IMR-90 (cell line): ENCODE data around the gene ARAP3. TPM values are rescaled to one million over a fixed set of nuclear protein-coding genes. Genes with fewer than 3 reads are reported as not detected.

ENCODE experiments used
- ATAC-seq: fragments of 200-7000 bp; cut with Tn5 transposase; 2 replicates; pipeline ENCODE4 v1.9.1; 2020; ENCODE audit warnings: low read depth, mild to moderate bottlenecking, moderate library complexity
- BruUV-seq: library from RNA; stranded (reverse); fragments of 400-500 nt; replicated peaks from 2 replicates; lab custom pipeline; 2021; lab: Mats Ljungman, UMichigan
- CTCF ChIA-PET: fragments of 300-600 bp; formaldehyde crosslinking; extraction: SDS; loops from one replicate; lab custom pipeline; 2021; ENCODE audit warnings: antibody characterized with exemption; lab: Yijun Ruan, JAX
- POLR2A ChIA-PET: fragments of 300-600 bp; sonication (Branson Sonifier 250); formaldehyde crosslinking; loops from one replicate; lab custom pipeline; 2022; ENCODE audit warnings: antibody characterized with exemption; ENCODE audit not compliant: unreplicated experiment; lab: Charles Lee
- DNase-seq: peaks from one replicate; pipeline ENCODE4 v3.0.0; 2013
- H2AFZ ChIP-seq: replicated peaks from 2 replicates; pipeline ENCODE3; 2013; ENCODE audit warnings: low read length, mild to moderate bottlenecking; ENCODE audit not compliant: poor library complexity
- H2AK5ac ChIP-seq: 2 replicates; pipeline ENCODE4 v1.6.1; 2013; ENCODE audit warnings: low read depth, low read length, inconsistent platforms
- H2AK9ac ChIP-seq: replicated peaks from 2 replicates; pipeline ENCODE3; 2013; ENCODE audit warnings: mild to moderate bottlenecking, low read depth, low read length, moderate library complexity; ENCODE audit not compliant: poor library complexity
- H2BK120ac ChIP-seq: 2 replicates; pipeline ENCODE4 v1.6.1; 2013; ENCODE audit warnings: low read depth, low read length, inconsistent platforms
- H2BK15ac ChIP-seq: 3 replicates; pipeline ENCODE4 v1.6.1; 2013; ENCODE audit warnings: low read depth, low read length, inconsistent platforms
- H2BK20ac ChIP-seq: 2 replicates; pipeline ENCODE4 v1.6.1; 2013; ENCODE audit warnings: low read depth, mild to moderate bottlenecking, inconsistent platforms, low read length, moderate library complexity
- H2BK5ac ChIP-seq: 2 replicates; pipeline ENCODE4 v1.6.1; 2013; ENCODE audit warnings: mild to moderate bottlenecking, low read depth, low read length, inconsistent platforms; ENCODE audit not compliant: poor library complexity, severe bottlenecking
- H3K14ac ChIP-seq: replicated peaks from 2 replicates; pipeline ENCODE4 v1.6.1; 2013; ENCODE audit warnings: low read depth, low read length, inconsistent platforms
- H3K18ac ChIP-seq: 2 replicates; pipeline ENCODE4 v1.6.1; 2013; ENCODE audit warnings: low read depth, low read length, control low read depth
- H3K23ac ChIP-seq: 2 replicates; pipeline ENCODE4 v1.6.1; 2013; ENCODE audit warnings: low read depth, low read length, inconsistent platforms
- H3K27ac ChIP-seq: 2 replicates; pipeline ENCODE4 v1.5.1; 2013; ENCODE audit warnings: mild to moderate bottlenecking, control low read depth, low read length; ENCODE audit not compliant: insufficient read depth
- H3K27me3 ChIP-seq: 2 replicates; pipeline ENCODE4 v1.6.1; 2013; ENCODE audit warnings: low read length; ENCODE audit not compliant: control insufficient read depth, insufficient read depth
- H3K36me3 ChIP-seq: 2 replicates; pipeline ENCODE4 v1.6.1; 2013; ENCODE audit warnings: low read length, mixed read lengths; ENCODE audit not compliant: control insufficient read depth, insufficient read depth
- H3K4ac ChIP-seq: 2 replicates; pipeline ENCODE4 v1.6.1; 2013; ENCODE audit warnings: low read depth, low read length, inconsistent platforms
- H3K4me1 ChIP-seq: 2 replicates; pipeline ENCODE4 v1.6.1; 2013; ENCODE audit warnings: low read length, mixed read lengths; ENCODE audit not compliant: control insufficient read depth, insufficient read depth
- H3K4me2 ChIP-seq: 2 replicates; pipeline ENCODE4 v1.6.1; 2013; ENCODE audit warnings: low read depth, mild to moderate bottlenecking, control low read depth, low read length, moderate library complexity
- H3K4me3 ChIP-seq: 2 replicates; pipeline ENCODE4 v1.5.1; 2013; ENCODE audit warnings: low read depth, mild to moderate bottlenecking, control low read depth, low read length, moderate library complexity; ENCODE audit not compliant: insufficient read depth
- H3K56ac ChIP-seq: 2 replicates; pipeline ENCODE4 v1.6.1; 2013; ENCODE audit warnings: low read length, inconsistent platforms; ENCODE audit not compliant: insufficient read depth; ENCODE audit errors: extremely low read depth
- H3K79me1 ChIP-seq, 2 experiments: 2 replicates each; pipeline ENCODE4 v1.6.1; 2013; ENCODE audit warnings: low read length in 2 of 2, inconsistent platforms in 1 of 2, low read depth in 1 of 2
- H3K9ac ChIP-seq: 2 replicates; pipeline ENCODE4 v1.6.1; 2013; ENCODE audit warnings: low read depth, low read length, control low read depth
- H3K9me1 ChIP-seq: 2 replicates; pipeline ENCODE4 v1.6.1; 2013; ENCODE audit warnings: low read length, inconsistent platforms; ENCODE audit not compliant: insufficient read depth
- H3K9me3 ChIP-seq: 2 replicates; pipeline ENCODE4 v1.6.1; 2013; ENCODE audit warnings: low read length; ENCODE audit not compliant: control insufficient read depth, insufficient read depth
- H4K20me1 ChIP-seq: 2 replicates; pipeline ENCODE4 v1.6.1; 2013; ENCODE audit warnings: low read length, inconsistent platforms; ENCODE audit not compliant: insufficient read depth
- H4K5ac ChIP-seq: 2 replicates; pipeline ENCODE4 v1.6.1; 2013; ENCODE audit warnings: mild to moderate bottlenecking, low read depth, low read length, control low read depth
- H4K8ac ChIP-seq, 2 experiments: 2 replicates each; pipeline ENCODE4 v1.6.1; 2013; ENCODE audit warnings: low read depth in 2 of 2, low read length in 2 of 2, control low read depth in 1 of 2, inconsistent platforms in 1 of 2
- H4K91ac ChIP-seq: 2 replicates; pipeline ENCODE4 v1.6.1; 2013; ENCODE audit warnings: low read depth, low read length, inconsistent platforms; ENCODE audit not compliant: insufficient read depth
- BHLHE40 ChIP-seq: fragments of 150-350 bp; IDR thresholded peaks from 2 replicates; pipeline ENCODE4 v1.6.1; 2016; ENCODE audit warnings: mild to moderate bottlenecking, low read depth, low read length
- CEBPB ChIP-seq: IDR thresholded peaks from 2 replicates; pipeline ENCODE4 v1.6.1; 2012; ENCODE audit warnings: low read depth, low read length, improper control_type of control experiment
- CHD1 ChIP-seq: IDR thresholded peaks from 2 replicates; pipeline ENCODE4 v1.6.1; 2012; ENCODE audit warnings: low read depth, low read length, improper control_type of control experiment
- CTCF ChIP-seq: conservative IDR thresholded peaks from 2 replicates; pipeline ENCODE4 v1.5.1; 2012; ENCODE audit warnings: mild to moderate bottlenecking, low read depth, low read length, improper control_type of control experiment
- ELK1 ChIP-seq: fragments of 150-350 bp; IDR thresholded peaks from 2 replicates; pipeline ENCODE4 v1.6.1; 2016; ENCODE audit warnings: low read depth, mild to moderate bottlenecking, low read length, moderate library complexity, borderline replicate concordance
- FOS ChIP-seq: fragments of 150-350 bp; IDR thresholded peaks from 2 replicates; pipeline ENCODE4 v1.6.1; 2016; ENCODE audit warnings: low read depth, low read length
- MAFK ChIP-seq: IDR thresholded peaks from 2 replicates; pipeline ENCODE4 v1.6.1; 2012; ENCODE audit warnings: low read depth, low read length, improper control_type of control experiment
- MAZ ChIP-seq: IDR thresholded peaks from 2 replicates; pipeline ENCODE4 v1.6.1; 2012; ENCODE audit warnings: low read depth, mild to moderate bottlenecking, low read length, improper control_type of control experiment, moderate library complexity, borderline replicate concordance
- MXI1 ChIP-seq: IDR thresholded peaks from 2 replicates; pipeline ENCODE4 v1.6.1; 2012; ENCODE audit warnings: low read depth, mild to moderate bottlenecking, low read length, moderate library complexity, borderline replicate concordance
- NFE2L2 ChIP-seq: fragments of 150-350 bp; IDR thresholded peaks from 2 replicates; pipeline ENCODE4 v1.6.1; 2016; ENCODE audit warnings: low read depth, mild to moderate bottlenecking, low read length
- POLR2A ChIP-seq: IDR thresholded peaks from 2 replicates; pipeline ENCODE4 v1.6.1; 2012; ENCODE audit warnings: mild to moderate bottlenecking, low read depth, low read length
- RAD21 ChIP-seq: IDR thresholded peaks from 2 replicates; pipeline ENCODE4 v1.6.1; 2012; ENCODE audit warnings: low read length, improper control_type of control experiment
- RCOR1 ChIP-seq: IDR thresholded peaks from 2 replicates; pipeline ENCODE4 v1.6.1; 2012; ENCODE audit warnings: mild to moderate bottlenecking, low read length, improper control_type of control experiment; ENCODE audit not compliant: insufficient replicate concordance
- RFX5 ChIP-seq: IDR thresholded peaks from 2 replicates; pipeline ENCODE4 v1.8.0; 2012; ENCODE audit warnings: low read depth, mild to moderate bottlenecking, low read length, moderate library complexity
- SMC3 ChIP-seq: fragments of 150-350 bp; IDR thresholded peaks from 2 replicates; pipeline ENCODE4 v1.6.1; 2016; ENCODE audit warnings: low read depth, mild to moderate bottlenecking, antibody characterized with exemption, low read length, moderate library complexity
- USF2 ChIP-seq: fragments of 150-350 bp; IDR thresholded peaks from 2 replicates; pipeline ENCODE4 v1.6.1; 2017; ENCODE audit warnings: mild to moderate bottlenecking, antibody characterized with exemption, low read length, low read depth
- WGBS, 2 experiments: methylation state at CpG; one replicate each; pipeline versions ENCODE4 v1.1.5 to v1.1.7; 2013; ENCODE audit warnings: missing lambda C conversion rate in 2 of 2; ENCODE audit not compliant: insufficient read length in 1 of 2; ENCODE audit errors: extremely low coverage in 2 of 2; 5-methylcytosine and 5-hydroxymethylcytosine counted together
- dilution Hi-C: fragments of 300-500 bp; cut with HindIII; formaldehyde crosslinking; loops from one replicate; pipeline ENCODE4 v1.14.3; 2018; ENCODE audit warnings: low sequenced_read_pairs; ENCODE audit not compliant: unreplicated experiment
- in situ Hi-C: fragments of 300-500 bp; cut with MboI; formaldehyde crosslinking; loops from 3 replicates; pipeline ENCODE4 v1.14.3; 2019; ENCODE audit warnings: low sequenced_read_pairs, inconsistent platforms, mixed read lengths
- intact Hi-C: fragments of 100-400 bp; cut with micrococcal nuclease; formaldehyde crosslinking; loops from 2 replicates; pipeline ENCODE4 v1.10.0; 2022
- polyA plus RNA-seq, 3 experiments: library from polyadenylated mRNA; depleted of rRNA; stranded (reverse); fragments of >200 nt; gene quantifications; 2 replicates each; pipeline ENCODE4 v1.2.3, GENCODE V29; 2012; ENCODE audit warnings: low replicate concordance in 1 of 3
- total RNA-seq: library from RNA; depleted of rRNA; stranded (reverse); fragments of >200 nt; gene quantifications from 2 replicates; pipeline ENCODE4 v1.2.3, GENCODE V29; 2012

The ARAP3 gene
- total and polyA plus RNA-seq, 2 of the 4 experiments (the other 2 are of a cell fraction): 2.2 to 6.9 TPM

DNA sequence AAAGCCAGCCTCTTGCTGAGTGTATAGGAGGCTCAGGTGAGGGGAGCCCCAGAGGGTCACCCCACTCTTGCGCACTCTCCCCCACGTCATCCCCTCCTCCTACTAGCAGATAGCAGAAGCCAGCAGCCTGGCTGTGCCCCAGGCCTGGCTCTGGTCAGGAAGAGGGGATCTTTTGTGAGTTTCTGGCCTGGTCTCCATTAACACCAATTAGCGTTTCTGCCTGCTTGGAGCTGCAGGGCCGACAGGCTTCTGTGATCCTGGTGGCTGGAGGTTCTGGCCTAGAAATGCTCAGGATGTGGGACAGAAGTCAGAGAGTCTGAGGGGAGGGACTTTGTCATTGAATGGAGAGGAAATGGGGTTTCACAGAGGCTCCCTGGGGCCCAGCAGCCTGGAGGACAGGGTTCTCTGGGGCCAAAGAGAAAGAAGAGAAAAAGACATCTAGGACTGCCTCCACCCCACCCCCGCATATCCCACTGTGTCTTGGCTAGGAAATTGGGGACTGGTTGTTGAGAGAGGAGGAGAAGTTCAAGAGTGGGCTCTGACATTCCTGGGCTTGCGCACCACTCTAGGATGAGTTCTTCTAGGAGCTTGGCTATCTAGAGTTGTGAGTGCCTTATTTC lies 47.5 kb upstream of the ARAP3 start:
- H2BK5ac ChIP-seq: no peak overlapping the region
- DNase-seq (no peak), ATAC-seq (no peak)
- H3K27me3 ChIP-seq: peaks cover 28% of the 10 kb centered on the region
- H4K5ac ChIP-seq: no peak overlapping the region
- H2AFZ ChIP-seq: peak overlapping the region; percentile 16
- H3K4me2 ChIP-seq: no peak overlapping the region
- no peaks in the 10 kb centered on the region for H3K9me1 ChIP-seq
- no peaks in the 10 kb centered on the region for H3K4me1 ChIP-seq
- ChIA-PET CTCF (no interaction called here), POLR2A (no interaction called here)
- WGBS, 2 experiments: no CpG with 5 or more reads among the region's 6 CpGs
- H3K79me1 ChIP-seq: no peaks in the 10 kb centered on the region
- H3K4ac ChIP-seq: no peak overlapping the region
- in situ Hi-C loops (no loop called here), intact Hi-C loops (no loop called here), dilution Hi-C loops (no loop called here)
- H2BK120ac ChIP-seq: no peak overlapping the region
- H3K4me3 ChIP-seq: no peak overlapping the region
- H2AK5ac ChIP-seq: no peak overlapping the region
- no peak overlapping the region for H2BK15ac ChIP-seq
- H4K20me1 ChIP-seq: no peaks in the 10 kb centered on the region
- no peak overlapping the region for H3K14ac ChIP-seq
- H3K9ac ChIP-seq: no peak overlapping the region
- H2AK9ac ChIP-seq: no peak overlapping the region
- no peaks in the 10 kb centered on the region for H3K36me3 ChIP-seq
- no peak overlapping the region for H3K18ac ChIP-seq
- no peaks in the 10 kb centered on the region for H3K9me3 ChIP-seq
- no peak overlapping the region for H4K91ac ChIP-seq
- no peak overlapping the region for H3K27ac ChIP-seq
- no peak for TF ChIP-seq BHLHE40
- TF ChIP-seq MAZ: no peak
- TF ChIP-seq NFE2L2: no peak
- no peak for TF ChIP-seq CTCF
- TF ChIP-seq MAFK: no peak
- TF ChIP-seq SMC3: no peak
- no peak for TF ChIP-seq RFX5
- no peak for TF ChIP-seq CHD1
- no peak for TF ChIP-seq RAD21
- TF ChIP-seq MXI1: no peak
- no peak for TF ChIP-seq CEBPB
- no peak for TF ChIP-seq USF2
- no peak for TF ChIP-seq RCOR1
- no peak for TF ChIP-seq ELK1
- no peak for TF ChIP-seq POLR2A
- no peak for TF ChIP-seq FOS
- no peak overlapping the region for H2BK20ac ChIP-seq
- BruUV-seq: no TSS peak
- H4K8ac ChIP-seq: no peak overlapping the region
- H3K23ac ChIP-seq: no peak overlapping the region
- H3K56ac ChIP-seq: no peak overlapping the region
